AG09319 (cell line): ENCODE results near the gene LAMB1.
A peak's percentile ranks its signal among the peaks of the same experiment; 100 is the strongest.

Experiments
- DNase-seq: peaks from one replicate; pipeline ENCODE4 v3.0.0-alpha.2; 2010; ENCODE audit warnings: low read depth; ENCODE audit errors: extremely low read depth
- TF ChIP-seq, protein P1 (sequence below): IDR thresholded peaks from 2 replicates; pipeline ENCODE4 v1.5.1; 2011; ENCODE audit warnings: low read depth, mild to moderate bottlenecking, inconsistent platforms, low read length, moderate library complexity

LAMB1 gene

DNA sequence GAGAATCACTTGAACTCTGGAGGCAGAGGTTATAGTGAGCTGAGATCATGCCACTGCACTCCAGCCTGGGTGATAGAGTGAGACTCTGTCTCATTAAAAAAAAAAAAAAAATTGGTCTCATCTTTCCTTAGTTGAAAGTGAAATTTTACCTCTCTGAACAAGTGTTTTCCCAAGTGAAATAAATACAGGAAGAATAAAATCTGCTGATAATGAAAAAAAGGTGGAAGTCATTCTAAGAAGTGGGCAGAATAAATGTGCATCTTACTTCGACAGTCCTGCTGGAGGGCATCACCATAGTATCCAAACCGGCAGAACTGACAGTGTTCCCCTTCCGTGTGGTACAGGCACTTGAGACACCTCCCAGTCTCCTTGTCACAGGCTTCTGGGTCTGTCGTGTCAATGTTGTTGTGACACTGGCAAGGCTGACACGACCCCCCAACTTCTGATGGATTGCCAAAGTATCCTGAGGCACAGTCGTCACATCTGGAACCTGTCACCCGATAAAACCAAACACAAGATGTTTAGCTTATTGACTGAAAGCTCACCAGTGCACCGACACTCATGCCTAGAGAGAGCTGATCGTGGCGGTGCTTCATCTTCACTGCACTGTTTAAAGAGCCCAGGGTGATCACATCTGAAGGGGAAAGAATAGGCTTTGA is 49.6 kb downstream of the LAMB1 start:
- TF ChIP-seq, protein P1, sequence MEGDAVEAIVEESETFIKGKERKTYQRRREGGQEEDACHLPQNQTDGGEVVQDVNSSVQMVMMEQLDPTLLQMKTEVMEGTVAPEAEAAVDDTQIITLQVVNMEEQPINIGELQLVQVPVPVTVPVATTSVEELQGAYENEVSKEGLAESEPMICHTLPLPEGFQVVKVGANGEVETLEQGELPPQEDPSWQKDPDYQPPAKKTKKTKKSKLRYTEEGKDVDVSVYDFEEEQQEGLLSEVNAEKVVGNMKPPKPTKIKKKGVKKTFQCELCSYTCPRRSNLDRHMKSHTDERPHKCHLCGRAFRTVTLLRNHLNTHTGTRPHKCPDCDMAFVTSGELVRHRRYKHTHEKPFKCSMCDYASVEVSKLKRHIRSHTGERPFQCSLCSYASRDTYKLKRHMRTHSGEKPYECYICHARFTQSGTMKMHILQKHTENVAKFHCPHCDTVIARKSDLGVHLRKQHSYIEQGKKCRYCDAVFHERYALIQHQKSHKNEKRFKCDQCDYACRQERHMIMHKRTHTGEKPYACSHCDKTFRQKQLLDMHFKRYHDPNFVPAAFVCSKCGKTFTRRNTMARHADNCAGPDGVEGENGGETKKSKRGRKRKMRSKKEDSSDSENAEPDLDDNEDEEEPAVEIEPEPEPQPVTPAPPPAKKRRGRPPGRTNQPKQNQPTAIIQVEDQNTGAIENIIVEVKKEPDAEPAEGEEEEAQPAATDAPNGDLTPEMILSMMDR: no peak
- DNase-seq: no peak

DNA sequence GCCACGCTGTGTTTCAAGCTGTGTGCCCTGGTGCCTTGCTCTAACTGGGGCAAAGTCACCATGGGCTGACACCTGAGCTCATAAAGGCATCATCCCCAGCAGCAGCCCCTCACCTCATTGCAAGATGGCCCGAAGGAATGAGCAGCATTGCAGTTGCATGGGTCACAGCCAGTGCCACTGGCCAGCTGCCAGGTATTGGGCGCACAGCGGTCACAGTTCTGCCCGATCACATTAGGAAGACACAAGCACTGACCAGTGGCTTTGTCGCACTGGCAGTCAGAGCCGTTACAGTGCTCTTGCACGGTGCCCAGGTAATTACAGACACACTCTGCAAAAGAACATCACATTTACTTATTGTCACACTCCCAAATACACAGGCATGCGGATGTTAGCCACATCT is 51.1 kb downstream of the LAMB1 start:
- TF ChIP-seq, protein P1: no peak
- DNase-seq: no peak

DNA sequence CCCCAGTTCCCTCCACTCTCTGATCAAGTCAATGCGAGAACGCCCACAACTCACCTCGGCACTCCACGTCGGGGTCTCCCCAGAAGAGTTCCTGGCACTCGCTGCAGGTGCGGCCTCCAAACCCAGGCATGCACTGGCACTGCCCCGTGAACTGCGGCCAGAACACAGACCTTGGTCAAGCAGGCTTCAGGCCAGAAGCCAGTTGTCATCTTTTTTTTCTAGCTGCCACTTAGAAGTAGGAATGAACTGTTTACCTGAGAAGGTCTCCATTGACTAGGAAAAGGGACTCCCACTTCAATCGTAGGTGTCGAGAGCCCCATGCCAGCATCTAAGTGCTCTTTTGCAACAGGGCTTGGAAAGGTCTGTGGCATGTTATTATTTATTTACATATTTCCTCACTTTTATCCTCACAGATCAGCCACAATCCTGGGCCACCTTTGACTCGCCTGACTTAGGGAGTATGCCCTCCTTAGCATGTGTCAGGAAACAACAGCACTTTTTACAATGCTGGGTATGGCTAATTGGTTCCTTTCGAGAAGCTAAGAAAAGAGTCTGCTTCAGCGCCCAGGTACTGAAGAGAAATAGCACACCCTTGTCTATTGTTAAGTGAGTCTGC is 51.7 kb downstream of the LAMB1 start:
- no peak for DNase-seq

DNA sequence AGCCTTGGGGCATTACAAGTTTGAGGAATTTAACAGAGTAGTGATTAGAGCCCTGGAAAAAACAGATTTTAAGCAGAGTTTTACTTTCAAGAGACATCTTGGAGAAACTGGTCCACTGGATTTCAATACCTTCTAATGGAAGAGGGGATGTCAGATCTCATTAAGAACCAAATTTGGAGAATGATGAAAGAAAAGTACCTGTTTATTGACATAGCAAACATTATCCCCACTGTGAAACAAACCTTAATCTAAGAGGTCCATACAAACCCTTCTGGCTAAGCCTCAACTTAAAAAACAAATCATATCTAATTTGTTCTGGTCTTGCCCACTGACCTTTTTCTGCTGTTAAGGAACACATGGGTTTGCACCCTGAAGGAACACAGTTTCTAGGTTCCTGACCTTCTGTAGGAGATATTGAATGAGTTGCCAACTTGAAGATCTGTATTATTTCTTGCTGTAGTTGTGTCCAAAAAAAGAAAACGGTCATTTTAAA is 53.5 kb downstream of the LAMB1 start:
- no peak for DNase-seq

More for the DNA sequence above, 51.7 kb downstream of the LAMB1 start:
- TF ChIP-seq, protein P1: no peak

DNA sequence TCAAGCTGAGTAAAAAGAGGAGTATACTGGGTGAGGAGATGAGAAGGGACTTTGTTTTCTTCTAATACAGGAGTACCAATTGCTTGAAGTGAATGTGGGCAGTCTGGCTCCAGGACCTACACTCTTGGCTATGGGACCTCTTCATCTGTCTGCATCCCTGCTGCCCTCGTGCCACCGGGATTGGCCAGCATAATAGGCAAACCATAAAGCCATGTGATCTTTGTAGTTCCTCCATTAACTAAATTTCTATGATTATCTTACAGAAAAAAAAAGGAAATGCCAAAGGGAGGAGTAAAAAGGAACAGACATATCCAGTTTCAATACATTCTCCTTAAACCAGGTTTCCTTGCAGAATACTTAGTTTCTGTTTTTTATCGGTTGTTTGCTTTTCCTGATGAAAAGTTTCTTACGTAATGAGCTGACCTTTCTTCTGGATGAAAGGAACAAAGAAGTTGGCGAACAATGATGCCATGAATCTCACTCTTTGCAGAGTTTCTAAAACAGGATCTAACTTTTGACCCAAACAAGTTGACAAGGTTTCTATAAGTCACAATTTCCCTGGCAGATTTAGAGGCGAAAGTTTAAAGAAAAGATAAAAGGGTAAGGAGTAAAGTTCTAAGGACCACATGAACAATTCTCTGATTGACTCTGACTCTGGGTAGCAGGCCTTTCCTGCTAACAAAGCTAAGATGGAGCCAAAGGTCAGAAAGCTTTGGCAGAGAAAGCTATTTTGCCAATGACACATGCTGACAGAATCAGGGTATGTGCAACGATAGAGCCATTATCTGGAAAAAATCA is 54.1 kb downstream of the LAMB1 start:
- DNase-seq: peak; percentile 77
- TF ChIP-seq, protein P1: no peak

More for the DNA sequence above, 53.5 kb downstream of the LAMB1 start:
- TF ChIP-seq, protein P1: no peak

DNA sequence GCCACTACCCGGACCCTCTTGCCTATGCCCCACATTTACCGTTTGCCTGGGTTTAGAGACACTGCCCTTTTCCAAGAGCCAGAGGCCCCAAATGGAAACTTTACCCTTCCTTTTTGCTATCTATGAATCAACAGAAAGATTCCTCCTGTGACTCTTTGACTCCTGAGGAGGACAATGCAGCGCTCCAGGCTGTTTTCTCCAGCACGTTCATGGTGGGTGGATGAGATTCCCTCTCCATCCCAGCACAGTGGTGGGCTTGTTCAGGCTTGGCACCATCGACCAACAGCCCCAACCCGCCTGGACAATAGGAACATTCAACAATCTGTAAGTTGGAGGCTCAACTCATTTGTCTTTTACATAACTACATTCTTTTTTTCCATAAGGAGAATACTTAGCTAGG is 56.1 kb downstream of the LAMB1 start:
- no peak for DNase-seq

More for the DNA sequence above, 56.1 kb downstream of the LAMB1 start:
- TF ChIP-seq, protein P1: no peak
